HEK293 (cell line): ENCODE data around the gene PRDM10.

ENCODE experiments used
- CTCF ChIP-seq: fragments of 450-650 bp; formaldehyde crosslinking; IDR thresholded peaks from 2 replicates; pipeline ENCODE4 v1.5.1; 2016; ENCODE audit warnings: missing biosample characterization, missing genetic modification characterization
- ELK4 ChIP-seq: IDR thresholded peaks from 2 replicates; pipeline ENCODE4 v1.6.1; 2011; ENCODE audit warnings: mild to moderate bottlenecking, low read depth, low read length, borderline replicate concordance
- KLF9 ChIP-seq: fragments of 450-650 bp; formaldehyde crosslinking; IDR thresholded peaks from 2 replicates; pipeline ENCODE4 v1.5.1; 2016; ENCODE audit warnings: missing biosample characterization, missing genetic modification characterization, low read depth
- PBX3 ChIP-seq: sonication (generic); formaldehyde crosslinking; IDR thresholded peaks from 2 replicates; pipeline ENCODE4 v1.8.1; 2022; ENCODE audit warnings: mild to moderate bottlenecking, moderate library complexity, missing genetic modification reagents
- RBAK ChIP-seq: fragments of 450-650 bp; formaldehyde crosslinking; IDR thresholded peaks from 2 replicates; pipeline ENCODE4 v1.5.1; 2016; ENCODE audit warnings: missing biosample characterization, missing genetic modification characterization
- REST ChIP-seq: fragments of 450-650 bp; formaldehyde crosslinking; IDR thresholded peaks from 2 replicates; pipeline ENCODE4 v1.5.1; 2016; ENCODE audit warnings: missing biosample characterization, missing genetic modification characterization
- SETDB1 ChIP-seq: IDR thresholded peaks from one replicate; pipeline ENCODE4 v1.6.1; 2017; ENCODE audit warnings: mild to moderate bottlenecking, low read length, moderate library complexity, mixed read lengths; ENCODE audit not compliant: insufficient read length
- YY1 ChIP-seq: fragments of 450-650 bp; formaldehyde crosslinking; IDR thresholded peaks from 2 replicates; pipeline ENCODE4 v1.5.1; 2018; ENCODE audit warnings: missing biosample characterization, missing genetic modification characterization
- ZNF174 ChIP-seq: fragments of 450-650 bp; formaldehyde crosslinking; IDR thresholded peaks from 2 replicates; pipeline ENCODE4 v1.5.0; 2017; ENCODE audit warnings: missing biosample characterization, mild to moderate bottlenecking, missing genetic modification characterization
- ZNF423 ChIP-seq: fragments of 450-650 bp; formaldehyde crosslinking; IDR thresholded peaks from 2 replicates; pipeline ENCODE4 v1.5.1; 2016; ENCODE audit warnings: missing biosample characterization, missing genetic modification characterization
- ZNF518A ChIP-seq: fragments of 450-650 bp; formaldehyde crosslinking; conservative IDR thresholded peaks from 2 replicates; pipeline ENCODE4 v1.5.1; 2016; ENCODE audit warnings: low read depth, missing biosample characterization, missing genetic modification characterization
- ZNF596 ChIP-seq: fragments of 450-650 bp; IDR thresholded peaks from 2 replicates; pipeline ENCODE4 v1.5.0; 2018; ENCODE audit warnings: missing biosample characterization, mild to moderate bottlenecking, missing genetic modification characterization, moderate library complexity
- ZSCAN23 ChIP-seq: fragments of 450-650 bp; formaldehyde crosslinking; IDR thresholded peaks from 2 replicates; pipeline ENCODE4 v1.5.1; 2016; ENCODE audit warnings: missing biosample characterization, missing genetic modification characterization
- ZSCAN5A ChIP-seq: fragments of 450-650 bp; formaldehyde crosslinking; IDR thresholded peaks from 2 replicates; pipeline ENCODE4 v1.5.1; 2016; ENCODE audit warnings: missing biosample characterization, missing genetic modification characterization

GRCh38 chr11:129997513-129997912 is 5.1 kb downstream of the PRDM10 start:
- TF ChIP-seq RBAK (tag by site-specific recombination) (no peak), CTCF (tag by site-specific recombination) (no peak), KLF9 (no peak), PBX3 (CRISPR knock-in tag) (no peak), ZNF596 (tag by site-specific recombination) (no peak), REST (tag by site-specific recombination) (no peak), ZNF518A (no peak), ZSCAN23 (tag by site-specific recombination) (no peak), SETDB1 (no peak), ZNF174 (no peak), ZNF423 (no peak), ELK4 (no peak), ZSCAN5A (no peak), YY1 (tag by site-specific recombination) (no peak)
